ENCODE measurements around the gene TMEM11.

The TMEM11 gene

GRCh38 chr17:21185061-21185460 is 28.9 kb downstream of the TMEM11 start:
- no peaks in the 10 kb centered on the region for H3F3A ChIP-seq (ENCODE audit: insufficient read depth, low read length)
- TF ChIP-seq EZH2 (optimal IDR thresholded peaks at IDR 0.05; ENCODE audit: low read depth, low read length) (no peak), EZH2phosphoT487 (IDR thresholded peaks at IDR 0.05; ENCODE audit: low read length) (no peak)
- TF ChIP-seq, protein P1, sequence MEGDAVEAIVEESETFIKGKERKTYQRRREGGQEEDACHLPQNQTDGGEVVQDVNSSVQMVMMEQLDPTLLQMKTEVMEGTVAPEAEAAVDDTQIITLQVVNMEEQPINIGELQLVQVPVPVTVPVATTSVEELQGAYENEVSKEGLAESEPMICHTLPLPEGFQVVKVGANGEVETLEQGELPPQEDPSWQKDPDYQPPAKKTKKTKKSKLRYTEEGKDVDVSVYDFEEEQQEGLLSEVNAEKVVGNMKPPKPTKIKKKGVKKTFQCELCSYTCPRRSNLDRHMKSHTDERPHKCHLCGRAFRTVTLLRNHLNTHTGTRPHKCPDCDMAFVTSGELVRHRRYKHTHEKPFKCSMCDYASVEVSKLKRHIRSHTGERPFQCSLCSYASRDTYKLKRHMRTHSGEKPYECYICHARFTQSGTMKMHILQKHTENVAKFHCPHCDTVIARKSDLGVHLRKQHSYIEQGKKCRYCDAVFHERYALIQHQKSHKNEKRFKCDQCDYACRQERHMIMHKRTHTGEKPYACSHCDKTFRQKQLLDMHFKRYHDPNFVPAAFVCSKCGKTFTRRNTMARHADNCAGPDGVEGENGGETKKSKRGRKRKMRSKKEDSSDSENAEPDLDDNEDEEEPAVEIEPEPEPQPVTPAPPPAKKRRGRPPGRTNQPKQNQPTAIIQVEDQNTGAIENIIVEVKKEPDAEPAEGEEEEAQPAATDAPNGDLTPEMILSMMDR (IDR thresholded peaks at IDR 0.05; ENCODE audit: low read length): no peak
- H4K20me1 ChIP-seq (ENCODE audit: insufficient read depth, low read length): no peaks in the 10 kb centered on the region
- no peak for DNase-seq
- no peaks in the 10 kb centered on the region for H3K27me3 ChIP-seq (replicated peaks; ENCODE audit: insufficient read depth, low read length)
- H3K4me3 ChIP-seq (ENCODE audit: low read length): no peak overlapping the region
- H3K79me2 ChIP-seq (ENCODE audit: low read length): no peaks in the 10 kb centered on the region
- no peak overlapping the region for H2AFZ ChIP-seq (ENCODE audit: low read length)
- no peak overlapping the region for H3K27ac ChIP-seq (ENCODE audit: low read length)
- no peaks in the 10 kb centered on the region for H3K4me1 ChIP-seq (ENCODE audit: low read length)
- H3K36me3 ChIP-seq (replicated peaks; ENCODE audit: insufficient read depth, low read length): no peaks in the 10 kb centered on the region; the same call in 1 of the 2 replicates
- no peak overlapping the region for H3K9ac ChIP-seq (ENCODE audit: low read length)
- no peaks in the 10 kb centered on the region for H3K9me2 ChIP-seq (replicated peaks; ENCODE audit: insufficient read depth, low read length)
- no peaks in the 10 kb centered on the region for H3K9me3 ChIP-seq (replicated peaks; ENCODE audit: insufficient read depth, low read length)
- no peak overlapping the region for H3K4me2 ChIP-seq (ENCODE audit: low read depth, low read length)

GRCh38 chr17:21184570-21184969 is 29.4 kb downstream of the TMEM11 start:
- TF ChIP-seq, protein P1 (IDR thresholded peaks at IDR 0.05; ENCODE audit: low read length): no peak
- TF ChIP-seq EZH2phosphoT487 (IDR thresholded peaks at IDR 0.05; ENCODE audit: low read length): no peak
- no peak for TF ChIP-seq EZH2 (optimal IDR thresholded peaks at IDR 0.05; ENCODE audit: low read depth, low read length)
- DNase-seq: no peak
- Histone ChIP-seq H3K27me3 (replicated peaks; ENCODE audit: insufficient read depth, low read length) (no peaks in the 10 kb centered on the region), H3K9ac (ENCODE audit: low read length) (no peak overlapping the region), H3K4me2 (ENCODE audit: low read depth, low read length) (no peak overlapping the region), H3K9me3 (replicated peaks; ENCODE audit: insufficient read depth, low read length) (no peaks in the 10 kb centered on the region), H2AFZ (ENCODE audit: low read length) (no peak overlapping the region), H4K20me1 (ENCODE audit: insufficient read depth, low read length) (no peaks in the 10 kb centered on the region), H3K79me2 (ENCODE audit: low read length) (no peaks in the 10 kb centered on the region), H3F3A (ENCODE audit: insufficient read depth, low read length) (no peaks in the 10 kb centered on the region), H3K4me3 (ENCODE audit: low read length) (no peak overlapping the region), H3K36me3 (replicated peaks; ENCODE audit: insufficient read depth, low read length) (no peaks in the 10 kb centered on the region; the same call in 1 of the 2 replicates), H3K9me2 (replicated peaks; ENCODE audit: insufficient read depth, low read length) (no peaks in the 10 kb centered on the region), H3K4me1 (ENCODE audit: low read length) (no peaks in the 10 kb centered on the region), H3K27ac (ENCODE audit: low read length) (no peak overlapping the region)

DNA sequence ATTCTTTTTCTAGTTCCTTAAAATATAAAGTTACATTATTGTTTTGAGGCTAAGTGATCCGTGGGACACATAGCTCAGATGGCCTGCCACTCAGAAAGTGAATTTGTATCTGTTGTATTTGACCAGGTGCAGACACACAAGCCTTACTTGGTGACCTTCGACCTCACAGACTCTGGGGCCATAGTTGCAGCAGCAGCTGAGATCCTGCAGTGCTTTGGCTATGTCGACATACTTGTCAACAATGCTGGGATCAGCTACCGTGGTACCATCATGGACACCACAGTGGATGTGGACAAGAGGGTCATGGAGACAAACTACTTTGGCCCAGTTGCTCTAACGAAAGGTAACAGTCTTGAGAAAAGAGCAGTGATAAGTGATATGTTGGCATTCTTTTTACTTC is 30.5 kb downstream of the TMEM11 start:
- Histone ChIP-seq H3K9ac (ENCODE audit: low read length) (no peak overlapping the region), H3K79me2 (ENCODE audit: low read length) (no peaks in the 10 kb centered on the region), H3K27ac (ENCODE audit: low read length) (no peak overlapping the region), H3K4me2 (ENCODE audit: low read depth, low read length) (no peak overlapping the region), H3K4me3 (ENCODE audit: low read length) (no peak overlapping the region), H3F3A (ENCODE audit: insufficient read depth, low read length) (no peaks in the 10 kb centered on the region), H3K9me2 (replicated peaks; ENCODE audit: insufficient read depth, low read length) (no peaks in the 10 kb centered on the region), H3K9me3 (replicated peaks; ENCODE audit: insufficient read depth, low read length) (no peaks in the 10 kb centered on the region), H3K27me3 (replicated peaks; ENCODE audit: insufficient read depth, low read length) (no peaks in the 10 kb centered on the region), H3K4me1 (ENCODE audit: low read length) (no peaks in the 10 kb centered on the region), H4K20me1 (ENCODE audit: insufficient read depth, low read length) (no peaks in the 10 kb centered on the region), H3K36me3 (replicated peaks; ENCODE audit: insufficient read depth, low read length) (no peaks in the 10 kb centered on the region; the same call in 1 of the 2 replicates), H2AFZ (ENCODE audit: low read length) (no peak overlapping the region)
- TF ChIP-seq EZH2 (optimal IDR thresholded peaks at IDR 0.05; ENCODE audit: low read depth, low read length) (no peak), EZH2phosphoT487 (IDR thresholded peaks at IDR 0.05; ENCODE audit: low read length) (no peak)
- TF ChIP-seq, protein P1 (IDR thresholded peaks at IDR 0.05; ENCODE audit: low read length): no peak
- no peak for DNase-seq

Measured in MM.1S (cell line).